ENCODE data around the gene RBM8A.

The RBM8A gene

GRCh38 chr1:145927063-145927886 lies at the start of gene RBM8A:
TSS of gene RBM8A (minus strand) at chr1:145927484. CDS start at chr1:145927426, 58 bp downstream.
- peak; percentile 97 to 98 for DNase-seq

- no peak for DNase-seq
Observed at GRCh38 chr1:145977016-145977415, 49.7 kb upstream of the RBM8A start.

DNA sequence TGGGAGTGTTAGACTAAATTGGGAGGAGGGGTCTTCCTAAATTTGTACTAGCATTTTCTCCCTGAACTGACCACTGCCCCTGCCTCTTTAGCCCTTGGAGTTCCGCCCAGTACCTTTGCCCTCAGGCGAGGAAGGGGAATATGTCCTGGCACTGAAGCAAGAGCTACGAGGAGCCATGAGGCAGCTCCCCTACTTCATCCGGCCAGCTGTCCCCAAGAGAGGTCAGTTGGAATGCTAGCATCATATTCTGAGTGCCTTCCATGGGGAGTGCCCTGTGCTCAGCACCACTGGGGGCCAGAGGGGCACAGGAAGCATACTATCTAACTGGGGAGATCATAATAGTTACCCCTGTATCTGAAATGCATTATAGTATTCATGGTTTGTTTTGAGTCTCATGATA lies 47.9 kb upstream of the RBM8A start:
- no peak for DNase-seq

DNA sequence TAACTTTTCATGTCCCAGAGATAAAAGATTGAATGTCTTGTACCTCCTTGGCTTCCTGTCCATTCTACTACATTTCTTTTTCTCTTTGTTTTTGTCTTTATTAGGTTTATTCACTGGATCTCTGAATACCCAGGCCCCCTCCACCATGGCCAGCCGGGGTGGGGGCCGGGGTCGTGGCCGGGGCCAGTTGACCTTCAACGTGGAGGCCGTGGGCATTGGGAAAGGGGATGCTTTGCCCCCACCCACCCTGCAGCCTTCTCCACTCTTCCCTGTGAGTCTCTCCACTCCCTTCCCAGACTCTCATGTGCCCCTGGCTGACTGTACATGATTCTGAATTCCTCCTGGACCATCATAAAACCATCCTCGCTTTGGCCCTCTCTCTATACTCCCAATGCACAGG lies 47.4 kb upstream of the RBM8A start:
- no peak for DNase-seq

DNA sequence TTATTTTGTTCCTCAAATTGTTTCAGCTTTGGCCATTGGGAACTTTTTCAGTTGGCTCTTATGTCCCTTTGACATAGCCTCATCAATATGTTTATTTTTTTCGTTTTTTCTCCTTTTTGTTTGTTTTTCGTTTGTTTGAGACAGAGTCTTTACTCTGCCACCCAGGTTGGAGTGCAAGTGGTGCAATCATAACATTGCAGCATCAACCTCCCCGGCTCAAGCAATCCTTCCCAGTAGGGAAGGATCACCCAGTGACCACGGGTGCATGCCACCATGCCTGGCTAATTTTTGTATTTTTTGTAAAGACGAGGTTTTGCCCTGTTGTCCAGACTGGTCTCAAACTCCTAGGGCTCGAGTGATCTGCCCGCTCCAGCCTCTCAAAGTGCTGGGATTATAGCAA lies 45.3 kb upstream of the RBM8A start:
- no peak for DNase-seq

DNA sequence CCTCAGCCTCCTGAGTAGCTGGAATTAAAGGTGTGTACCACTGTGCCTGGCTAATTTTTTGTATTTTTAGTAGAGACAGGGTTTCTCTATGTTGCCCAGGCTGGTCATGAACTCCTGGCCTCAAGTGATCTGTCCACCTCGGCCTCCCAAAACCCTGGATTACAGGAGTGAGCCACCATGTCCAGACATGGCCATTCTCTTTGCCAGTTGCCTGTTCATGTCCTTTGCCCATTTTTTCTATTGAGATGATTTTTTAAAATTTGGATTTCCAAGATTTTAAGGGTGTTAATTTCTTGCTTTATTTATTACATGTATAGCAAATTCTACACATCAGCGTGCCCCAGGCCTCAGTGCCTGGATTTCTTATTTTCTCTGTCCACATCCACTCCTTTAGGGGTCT lies 40.0 kb upstream of the RBM8A start:
- DNase-seq: no peak

DNA sequence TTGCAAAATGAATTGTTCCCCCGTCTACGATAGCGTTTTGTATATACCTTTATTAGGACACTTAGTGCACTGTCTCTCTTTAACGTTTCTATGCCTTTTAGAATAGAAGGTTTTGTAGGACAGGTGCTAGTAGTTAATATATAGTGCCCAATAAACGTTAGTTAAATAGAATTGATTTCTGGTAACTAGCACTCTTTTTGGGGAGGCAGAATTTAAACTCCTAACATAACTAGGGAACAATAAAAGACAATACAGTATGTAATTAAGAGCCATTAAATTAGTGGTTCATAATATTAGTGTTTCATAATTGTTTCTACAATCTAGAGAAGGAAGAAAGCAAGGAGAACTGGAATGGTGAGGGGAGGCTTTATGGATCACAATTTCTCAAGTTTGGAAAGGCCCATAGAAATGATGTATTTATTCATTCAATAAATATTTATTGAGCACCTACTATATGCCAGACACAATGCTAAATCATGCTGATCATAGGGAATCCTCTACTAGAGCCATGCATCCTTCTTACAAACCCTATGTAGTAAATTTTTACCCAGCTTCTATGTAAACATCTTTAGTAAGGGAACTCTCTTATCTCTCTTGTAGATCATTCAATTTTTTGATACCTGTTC lies 37.9 kb upstream of the RBM8A start:
- no peak for DNase-seq

DNA sequence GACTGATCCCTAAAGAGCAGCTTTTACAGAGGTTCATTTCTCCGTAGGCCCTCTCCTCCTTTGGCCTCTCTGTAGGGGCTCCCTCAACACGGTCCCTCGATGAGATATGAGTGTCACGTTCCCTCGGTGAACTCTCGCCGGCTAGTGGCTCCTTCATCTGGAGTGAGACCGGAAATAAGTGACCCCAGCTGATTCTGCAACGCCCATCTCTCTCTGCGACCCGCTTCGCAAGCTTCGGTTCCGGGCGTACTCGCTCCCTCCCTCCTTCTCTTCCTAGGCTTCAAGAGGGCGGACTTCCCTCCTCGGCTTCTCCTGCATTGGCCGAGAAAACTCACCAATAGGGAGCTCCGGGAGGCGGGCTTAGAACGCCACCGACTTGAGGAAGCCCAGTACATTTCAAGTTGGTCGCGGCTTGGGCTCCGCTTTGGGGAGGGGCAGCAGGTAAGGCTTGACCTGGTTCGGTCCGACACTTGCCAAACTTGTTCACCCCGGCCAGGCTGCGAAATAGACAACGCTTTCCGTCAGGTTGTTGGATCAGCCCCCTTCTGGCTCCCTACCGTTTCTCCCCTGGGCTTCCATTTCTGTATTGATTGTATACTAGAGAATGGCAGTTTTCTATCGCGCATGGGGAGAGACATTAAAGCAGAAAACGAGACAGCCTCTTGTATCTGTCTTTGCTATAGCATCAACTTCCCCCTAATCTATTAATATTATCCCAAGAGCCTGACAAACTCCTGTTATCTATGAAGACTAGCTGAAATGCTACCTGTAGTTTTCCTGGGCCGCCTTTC lies 37.2 kb upstream of the RBM8A start, which contains the start of the genes ANKRD34A and POLR3GL:
ANKRD34A (minus strand) TSS at position 248 of the 791 bp plus-strand sequence. CDS start 2,816 bp downstream, outside the sequence.
POLR3GL (plus strand) TSS at position 363 of the 791 bp plus-strand sequence. CDS start 10,176 bp downstream, outside the sequence.
- DNase-seq: peak; percentile 92 to 94

DNA sequence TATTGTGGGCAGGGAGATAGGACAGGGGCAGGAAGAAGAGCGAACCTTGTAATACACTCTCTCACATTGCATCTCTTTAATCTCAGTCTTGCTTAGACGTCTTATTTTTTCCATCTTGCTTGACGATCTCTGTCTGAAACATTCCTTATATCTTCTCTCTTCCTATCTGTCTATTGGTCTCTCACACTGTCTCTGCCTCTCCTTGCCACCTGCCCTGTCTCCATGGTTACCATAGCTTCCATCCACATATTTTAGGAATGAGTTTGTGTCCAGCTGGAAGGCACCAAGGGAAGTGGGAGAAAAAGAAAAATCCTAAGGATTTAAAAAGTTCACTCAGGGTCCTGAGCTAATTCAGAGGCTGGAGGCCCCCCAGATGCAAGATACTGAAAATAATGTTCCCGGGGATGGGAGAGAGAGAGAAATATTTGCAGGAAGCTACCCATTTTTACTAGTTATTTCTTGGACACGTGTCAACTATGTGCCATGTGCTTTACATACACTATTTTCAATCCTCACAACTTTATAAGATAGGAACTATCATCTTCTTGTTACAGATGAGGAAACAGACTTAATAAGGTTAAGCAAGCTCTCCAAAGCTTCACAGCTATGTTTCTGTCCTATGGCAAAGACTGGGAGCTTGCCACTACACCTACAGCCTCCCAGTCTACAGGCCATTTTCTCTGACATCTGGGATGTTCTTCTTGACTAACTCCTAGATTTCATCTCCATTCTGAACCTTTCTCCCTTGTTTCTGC lies 36.2 kb upstream of the RBM8A start:
- no peak for DNase-seq

DNA sequence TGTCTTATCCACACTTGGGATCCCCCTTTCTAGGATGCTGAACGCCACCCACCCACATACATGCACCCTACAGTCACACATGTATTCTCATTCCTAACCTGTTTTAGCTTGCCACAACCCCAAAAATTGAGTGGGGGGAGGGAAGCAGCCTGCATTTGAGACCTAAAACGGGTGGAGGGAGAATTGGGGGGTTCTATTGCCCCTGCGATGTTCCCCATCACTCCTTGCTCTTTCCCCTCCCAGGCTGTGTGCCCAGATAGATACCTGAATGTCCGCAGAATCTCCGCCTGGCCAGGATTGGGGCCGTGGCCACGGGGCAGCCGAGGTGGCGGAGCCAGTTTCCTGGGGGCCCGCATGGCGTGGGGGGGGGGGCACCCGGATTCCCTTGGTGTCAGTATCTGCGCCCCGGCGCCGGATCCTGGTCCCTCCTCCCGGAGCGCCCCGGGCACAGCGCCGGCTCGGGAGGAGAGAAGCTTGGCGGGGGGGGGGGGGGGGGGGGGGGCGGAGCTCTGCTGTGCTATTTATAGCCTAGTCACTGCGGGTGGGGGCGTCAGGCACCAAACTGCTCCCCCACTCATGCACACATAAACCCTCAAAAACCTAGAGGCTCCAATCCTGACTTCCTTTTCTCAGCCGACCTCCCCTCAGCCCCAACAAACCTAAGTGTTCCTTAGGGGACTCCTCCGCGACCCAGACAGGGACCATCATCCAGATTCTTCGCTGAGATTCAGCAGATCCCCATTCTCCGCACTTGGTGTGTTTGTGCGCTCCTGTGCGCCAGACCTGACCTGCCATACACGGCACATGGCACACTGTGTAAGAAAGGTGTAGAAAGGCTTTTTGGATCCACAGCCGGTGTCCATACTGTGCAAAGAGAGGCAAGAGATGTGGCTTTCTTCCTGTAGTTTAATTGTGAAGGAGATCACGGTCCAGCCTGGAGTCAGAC lies 35.1 kb upstream of the RBM8A start:
- DNase-seq: peak in 1 of 2 donors; percentile 51

DNA sequence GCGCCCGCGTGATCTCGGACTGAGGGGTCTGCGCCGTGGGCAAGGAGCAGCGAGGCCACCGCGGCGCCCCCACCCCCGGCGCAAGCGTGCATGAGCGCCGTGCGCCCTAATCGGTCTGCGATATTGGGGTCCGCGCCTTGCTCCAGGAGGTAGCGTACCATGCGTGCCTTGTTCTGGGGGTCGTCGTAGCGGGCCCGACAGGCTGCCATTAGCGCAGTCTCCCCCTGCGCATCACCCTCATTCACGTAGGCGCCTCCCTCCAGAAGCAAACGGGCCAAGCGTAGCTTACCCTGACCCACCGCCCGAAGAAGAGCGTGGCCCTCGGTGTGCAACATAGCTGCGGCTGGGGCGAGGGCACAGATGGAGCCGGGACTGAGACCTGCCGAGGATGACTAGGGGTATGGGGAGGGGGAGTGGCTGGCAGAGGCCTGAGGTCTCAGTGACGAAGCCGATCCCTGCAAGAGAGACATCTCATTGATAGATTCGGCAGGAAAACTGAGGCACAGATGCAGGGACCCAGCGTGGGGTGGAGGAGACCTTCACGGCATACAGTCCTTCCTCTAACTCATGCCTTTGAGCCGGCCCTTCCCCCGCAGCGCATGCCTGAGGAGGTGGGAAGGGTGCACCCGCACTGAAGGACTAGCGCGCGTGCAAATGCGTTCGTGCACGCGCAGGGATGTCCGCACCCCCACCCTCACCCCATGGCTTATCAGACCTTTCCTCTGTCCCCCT lies 34.3 kb upstream of the RBM8A start:
- peak; percentile 31 to 44 for DNase-seq

- no peak for DNase-seq
Observed at GRCh38 chr1:145961109-145961424, 33.8 kb upstream of the RBM8A start.

DNA sequence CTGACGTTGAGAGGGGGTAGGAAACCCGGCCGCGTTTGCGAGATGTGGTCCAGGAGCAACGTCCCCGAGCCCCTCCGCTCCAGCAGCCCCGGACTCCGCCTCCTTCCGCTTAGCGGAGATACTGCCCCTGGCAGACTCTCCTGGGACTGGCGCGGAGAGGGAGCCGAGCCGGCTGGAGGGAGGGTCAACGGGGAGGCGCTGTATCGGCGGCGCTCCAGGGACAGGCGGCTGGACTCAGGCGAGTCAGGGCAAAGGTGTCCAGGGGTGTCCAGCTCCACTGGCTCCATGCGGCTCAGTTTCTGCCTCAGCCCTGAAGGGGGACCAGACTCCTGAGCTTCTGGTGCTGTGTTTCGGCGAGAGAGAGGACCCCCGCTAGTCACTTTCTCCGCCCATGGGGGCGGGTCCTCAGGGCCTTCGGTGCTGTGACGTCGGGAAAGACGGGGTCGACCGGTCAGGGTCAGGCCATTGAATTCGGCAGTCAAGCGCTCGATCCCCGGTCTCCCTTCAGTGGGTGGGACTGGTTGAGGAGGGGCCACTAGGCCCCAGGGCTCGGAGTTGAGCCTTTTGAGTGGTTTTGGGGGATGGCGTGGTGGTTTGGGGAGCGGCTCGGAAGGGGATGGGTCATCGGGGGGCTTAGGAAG lies 33.3 kb upstream of the RBM8A start:
- peak; percentile 51 to 58 for DNase-seq

DNA sequence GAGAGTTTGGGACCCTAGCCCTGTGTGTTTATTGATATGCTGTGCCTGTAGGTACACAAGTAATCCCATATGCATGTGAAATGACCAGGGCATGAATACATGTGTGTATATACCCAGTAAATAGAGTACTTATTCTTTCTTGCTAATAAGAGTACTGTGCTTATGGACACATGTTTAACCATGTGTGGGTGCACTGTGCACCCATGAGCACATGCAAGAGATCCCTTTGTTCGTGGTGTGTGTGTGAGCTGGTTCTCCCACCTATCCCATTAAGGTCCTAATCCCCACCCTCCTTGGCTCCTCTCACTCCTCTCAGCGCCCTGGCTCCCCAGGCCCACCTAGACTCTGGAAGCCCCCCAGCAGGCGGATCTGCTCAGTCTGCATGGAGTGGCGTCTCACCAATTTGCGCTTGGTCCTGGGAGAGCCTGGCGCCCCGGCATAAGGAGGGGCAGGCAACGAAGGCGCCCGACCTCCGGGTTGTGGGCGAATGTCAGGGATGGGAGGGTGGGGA lies 32.7 kb upstream of the RBM8A start:
- DNase-seq: no peak

DNA sequence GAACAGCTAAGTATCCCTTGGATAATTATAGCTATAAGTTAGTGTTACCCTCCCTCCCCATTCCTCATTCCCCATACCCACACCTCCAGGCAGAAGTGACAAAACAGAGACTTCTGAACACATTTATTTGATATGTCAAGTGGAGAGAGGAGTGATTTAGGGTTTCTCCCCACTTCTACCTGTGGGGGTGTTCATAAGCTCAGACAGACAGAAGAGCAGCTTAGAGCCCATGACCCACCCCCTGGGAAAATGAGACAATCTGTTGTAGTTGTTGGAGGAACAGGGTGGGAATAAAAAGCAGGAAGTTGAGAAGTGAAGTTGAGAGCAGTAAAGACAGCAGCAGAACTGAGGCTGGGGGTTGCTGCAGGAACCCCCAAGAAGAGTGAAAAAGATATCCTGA lies 32.0 kb upstream of the RBM8A start:
- no peak for DNase-seq

DNA sequence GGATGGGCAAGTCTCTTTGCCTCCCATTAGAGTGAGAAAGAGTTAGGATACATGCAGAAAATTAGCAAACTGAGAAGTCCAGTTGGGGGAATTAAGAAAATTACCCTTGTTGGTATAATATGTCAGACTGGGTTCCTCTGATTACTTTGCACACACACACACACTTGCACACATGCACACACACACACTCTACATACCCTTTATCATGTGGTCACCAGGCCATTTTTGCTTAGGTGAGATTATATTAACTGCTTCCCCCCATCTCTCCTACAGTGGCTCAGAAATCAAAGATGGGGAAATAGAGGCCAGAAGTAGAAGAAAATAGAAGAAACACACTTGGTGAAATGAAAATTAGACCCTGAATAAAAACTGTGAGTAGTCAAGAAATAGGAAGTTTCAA lies 31.4 kb upstream of the RBM8A start:
- DNase-seq: no peak

- peak; percentile 94 for DNase-seq
Observed at GRCh38 chr1:145957443-145958319, 30.4 kb upstream of the RBM8A start, which contains the start of gene LIX1L. TSS of gene LIX1L (minus strand) at chr1:145958017. CDS start at chr1:145957927, 90 bp downstream.

- DNase-seq: peak in 1 of 2 donors; percentile 33
Observed at GRCh38 chr1:145956781-145957442, 29.6 kb upstream of the RBM8A start.
